Globus pallidus (tissue), 1 donor: ENCODE measurements around the gene PDCD2.
A peak's percentile ranks its signal among the peaks of the same experiment; 100 is the strongest.
"Not testable (repeated sequence)": the region's sequence is repeated elsewhere in the genome, so short reads cannot be mapped to it uniquely, and the experiment has no call there.

Experiments
- DNase-seq: peaks from one replicate; pipeline ENCODE4 v3.0.0-alpha.2; 2015; ENCODE audit warnings: low spot score

PDCD2 gene

GRCh38 chr6:170584181-170584953, at the start of gene PDCD2:
Gene PDCD2, minus strand, starts transcription at chr6:170584637. Its CDS starts 56 bp downstream, at chr6:170584581.
- DNase-seq = peak; percentile 90

GRCh38 chr6:170616020-170616554, 31.6 kb upstream of the PDCD2 start:
- not testable (repeated sequence) for DNase-seq

GRCh38 chr6:170612256-170612804, 27.9 kb upstream of the PDCD2 start:
- not testable (repeated sequence) for DNase-seq

- DNase-seq = not testable (repeated sequence)
These were observed 24.8 kb upstream of the PDCD2 start for GRCh38 chr6:170609225-170609624.

- no peak for DNase-seq
These were observed 21.3 kb upstream of the PDCD2 start for GRCh38 chr6:170605574-170606259.

GRCh38 chr6:170597278-170597677, 12.8 kb upstream of the PDCD2 start:
- DNase-seq = no peak

GRCh38 chr6:170596426-170596825, 12.0 kb upstream of the PDCD2 start:
- DNase-seq = no peak

GRCh38 chr6:170590725-170591124, 6.3 kb upstream of the PDCD2 start:
- no peak for DNase-seq

- DNase-seq = peak; percentile 7
These were observed 589 bp upstream of the PDCD2 start for GRCh38 chr6:170584954-170585498.

GRCh38 chr6:170583756-170584180, 669 bp downstream of the PDCD2 start:
- DNase-seq = peak; percentile 13

- no peak for DNase-seq
These were observed 5.5 kb downstream of the PDCD2 start for GRCh38 chr6:170578909-170579308.

GRCh38 chr6:170575250-170575649, 9.2 kb downstream of the PDCD2 start:
- DNase-seq = no peak

- no peak for DNase-seq
These were observed 11.6 kb downstream of the PDCD2 start for GRCh38 chr6:170572704-170573466.

- no peak for DNase-seq
These were observed 19.4 kb downstream of the PDCD2 start for GRCh38 chr6:170564936-170565530.

- DNase-seq = no peak
These were observed 22.9 kb downstream of the PDCD2 start for GRCh38 chr6:170561555-170561954.

- no peak for DNase-seq
These were observed 29.1 kb downstream of the PDCD2 start for GRCh38 chr6:170555305-170555704.

GRCh38 chr6:170554796-170555137, 29.7 kb downstream of the PDCD2 start:
- DNase-seq = no peak

GRCh38 chr6:170554013-170554795, 30.2 kb downstream of the PDCD2 start, which contains the start of gene TBP:
Gene TBP, plus strand, starts transcription at chr6:170554369. Its CDS starts 2,661 bp downstream, at chr6:170557030.
- DNase-seq = peak; percentile 99

GRCh38 chr6:170553534-170554012, 30.9 kb downstream of the PDCD2 start:
- no peak for DNase-seq
